Natural killer cell treated with Interleukin-12 subunit alpha and Interleukin-12 subunit beta and Interleukin-15 and Interleukin-18, amount 100 ng/mL, for 72 hours (primary cell): Measurements from ENCODE around the gene SLTM. TPM values are rescaled to one million over a fixed set of nuclear protein-coding genes. Genes with fewer than 3 reads are reported as not detected.
"Not testable (repeated sequence)": the region's sequence is repeated elsewhere in the genome, so short reads cannot be mapped to it uniquely, and the experiment has no call there.

Experiments
- ATAC-seq, 2 donors: fragments of 150-1000 bp; cut with Tn5 transposase in 1 of 2; sonication (Bioruptor Pico), chemical (Tn5 transposase) in 1 of 2; 2 replicates each; pipeline ENCODE4 v1.10.0; 2021
- DNase-seq: peaks from one replicate; pipeline ENCODE4 v3.0.0; 2022; ENCODE audit warnings: low spot score
- H3K27ac Mint-ChIP-seq, 2 donors: 1 replicate in 1 of 2; 2 replicates in 1 of 2; pipeline ENCODE4 v1.8.0; 2022; ENCODE audit warnings: mixed read lengths in 2 of 2, mild to moderate bottlenecking in 1 of 2, moderate library complexity in 1 of 2
- H3K27me3 Mint-ChIP-seq, 2 donors: 1 replicate in 1 of 2; 2 replicates in 1 of 2; pipeline ENCODE4 v1.8.0; 2022; ENCODE audit warnings: mixed read lengths in 2 of 2
- H3K36me3 Mint-ChIP-seq: one replicate; pipeline ENCODE4 v1.8.0; 2022; ENCODE audit warnings: mixed read lengths
- H3K4me1 Mint-ChIP-seq, 2 donors: 1 replicate in 1 of 2; 2 replicates in 1 of 2; pipeline ENCODE4 v1.8.0; 2022; ENCODE audit warnings: low read depth in 2 of 2, mixed read lengths in 2 of 2, mild to moderate bottlenecking in 1 of 2
- H3K4me3 Mint-ChIP-seq: one replicate; pipeline ENCODE4 v1.8.0; 2022; ENCODE audit warnings: mixed read lengths
- H3K9me3 Mint-ChIP-seq: 2 replicates; pipeline ENCODE4 v1.8.0; 2022; ENCODE audit warnings: mixed read lengths
- total RNA-seq, 2 donors: library from RNA; stranded (reverse); gene quantifications; one replicate each; pipeline ENCODE4 v1.2.3, GENCODE V29; 2022

SLTM gene
- total RNA-seq, 2 donors from 2014 or later = 131 to 163 TPM

- H3K27me3 Mint-ChIP-seq, ATAC-seq: not testable (repeated sequence)
- H3K36me3 Mint-ChIP-seq = peaks cover 10% of the 10 kb centered on the region
Observed at GRCh38 chr15:58851205-58851604, 82.3 kb downstream of the SLTM start.

GRCh38 chr15:58842713-58843396 lies 90.6 kb downstream of the SLTM start:
- Mint-ChIP-seq H3K4me1 (no peaks in the 10 kb centered on the region), H3K4me3 (no peak overlapping the region), H3K36me3 (peaks cover 6% of the 10 kb centered on the region), H3K27me3 (no peaks in the 10 kb centered on the region), H3K27ac (no peak overlapping the region), H3K9me3 (no peaks in the 10 kb centered on the region)
- DNase-seq (no peak), ATAC-seq (no peak)

More at GRCh38 chr15:58851205-58851604, 82.3 kb downstream of the SLTM start:
- DNase-seq, H3K4me3 Mint-ChIP-seq, H3K4me1 Mint-ChIP-seq, H3K27ac Mint-ChIP-seq, H3K9me3 Mint-ChIP-seq: not testable (repeated sequence)

- H3K9me3 Mint-ChIP-seq = no peaks in the 10 kb centered on the region
- H3K4me3 Mint-ChIP-seq = no peak overlapping the region
- DNase-seq (no peak), ATAC-seq (no peak)
- no peaks in the 10 kb centered on the region for H3K4me1 Mint-ChIP-seq
- H3K27ac Mint-ChIP-seq = no peak overlapping the region
- H3K36me3 Mint-ChIP-seq = no peaks in the 10 kb centered on the region
- no peaks in the 10 kb centered on the region for H3K27me3 Mint-ChIP-seq
Observed at GRCh38 chr15:58840048-58840447, 93.4 kb downstream of the SLTM start.

GRCh38 chr15:58839485-58839884 lies 94.0 kb downstream of the SLTM start:
- H3K36me3 Mint-ChIP-seq = no peaks in the 10 kb centered on the region
- no peak overlapping the region for H3K27ac Mint-ChIP-seq
- H3K27me3 Mint-ChIP-seq = no peaks in the 10 kb centered on the region
- H3K4me1 Mint-ChIP-seq = no peaks in the 10 kb centered on the region
- ATAC-seq (no peak), DNase-seq (no peak)
- H3K9me3 Mint-ChIP-seq = no peaks in the 10 kb centered on the region
- no peak overlapping the region for H3K4me3 Mint-ChIP-seq

GRCh38 chr15:58833681-58834426 lies 99.6 kb downstream of the SLTM start:
- not testable (repeated sequence) for DNase-seq, H3K4me1 Mint-ChIP-seq, H3K27ac Mint-ChIP-seq, H3K27me3 Mint-ChIP-seq, ATAC-seq, H3K4me3 Mint-ChIP-seq, H3K36me3 Mint-ChIP-seq, H3K9me3 Mint-ChIP-seq

- DNase-seq (no peak), ATAC-seq (no peak)
- no peaks in the 10 kb centered on the region for H3K9me3 Mint-ChIP-seq
- H3K36me3 Mint-ChIP-seq = peaks cover 10% of the 10 kb centered on the region
- H3K4me3 Mint-ChIP-seq = no peak overlapping the region
- H3K27ac Mint-ChIP-seq = no peak overlapping the region
- no peaks in the 10 kb centered on the region for H3K27me3 Mint-ChIP-seq
- H3K4me1 Mint-ChIP-seq = no peaks in the 10 kb centered on the region
Observed at GRCh38 chr15:58830556-58830955, 102.9 kb downstream of the SLTM start.

Other genes starting within 250 kb of the SLTM start
- gene ADAM10, start 184.0 kb downstream of the SLTM start, total RNA-seq = 100 to 1,000 TPM in 1 of 2 donors, 10 to 100 TPM in 1; 89.9 to 122 TPM
- gene MINDY2, start 162.4 kb downstream of the SLTM start, total RNA-seq = 10 to 100 TPM; 11.9 to 15.1 TPM
- 10 to 100 TPM; 43.5 to 57.7 TPM for gene RNF111, start 54.0 kb upstream of the SLTM start, total RNA-seq
- 10 to 100 TPM; 28.8 to 41.8 TPM for gene CCNB2, start 171.5 kb upstream of the SLTM start, total RNA-seq